Nephron (organoid): ENCODE measurements around the gene GET4.
A peak's percentile ranks its signal among the peaks of the same experiment; 100 is the strongest.

Source experiments
- H3K27ac Mint-ChIP-seq, 3 experiments: 2 replicates each; pipeline ENCODE4 v1.8.0; 2020; ENCODE audit warnings: mixed read lengths in 3 of 3, mild to moderate bottlenecking in 2 of 3, moderate library complexity in 1 of 3
- H3K27me3 Mint-ChIP-seq: 2 replicates; pipeline ENCODE4 v1.8.0; 2021; ENCODE audit warnings: low read depth, mild to moderate bottlenecking, moderate library complexity, mixed read lengths
- H3K36me3 Mint-ChIP-seq: 2 replicates; pipeline ENCODE4 v1.8.0; 2020; ENCODE audit warnings: low read depth, mixed read lengths
- H3K4me1 Mint-ChIP-seq: 2 replicates; pipeline ENCODE4 v1.8.0; 2020; ENCODE audit warnings: mixed read lengths
- H3K4me3 Mint-ChIP-seq, 3 experiments: 2 replicates each; pipeline ENCODE4 v1.8.0; 2020; ENCODE audit warnings: mild to moderate bottlenecking in 3 of 3, mixed read lengths in 3 of 3, moderate library complexity in 2 of 3
- H3K9me3 Mint-ChIP-seq: 2 replicates; pipeline ENCODE4 v1.8.0; 2020; ENCODE audit warnings: mixed read lengths
- CTCF ChIP-seq, 3 experiments: fragments of 200-600 bp; sonication (generic); IDR thresholded peaks; one replicate each; pipeline ENCODE4 v1.5.0; 2021; ENCODE audit warnings: antibody characterized with exemption in 3 of 3; ENCODE audit not compliant: unreplicated experiment in 3 of 3

Gene GET4

DNA sequence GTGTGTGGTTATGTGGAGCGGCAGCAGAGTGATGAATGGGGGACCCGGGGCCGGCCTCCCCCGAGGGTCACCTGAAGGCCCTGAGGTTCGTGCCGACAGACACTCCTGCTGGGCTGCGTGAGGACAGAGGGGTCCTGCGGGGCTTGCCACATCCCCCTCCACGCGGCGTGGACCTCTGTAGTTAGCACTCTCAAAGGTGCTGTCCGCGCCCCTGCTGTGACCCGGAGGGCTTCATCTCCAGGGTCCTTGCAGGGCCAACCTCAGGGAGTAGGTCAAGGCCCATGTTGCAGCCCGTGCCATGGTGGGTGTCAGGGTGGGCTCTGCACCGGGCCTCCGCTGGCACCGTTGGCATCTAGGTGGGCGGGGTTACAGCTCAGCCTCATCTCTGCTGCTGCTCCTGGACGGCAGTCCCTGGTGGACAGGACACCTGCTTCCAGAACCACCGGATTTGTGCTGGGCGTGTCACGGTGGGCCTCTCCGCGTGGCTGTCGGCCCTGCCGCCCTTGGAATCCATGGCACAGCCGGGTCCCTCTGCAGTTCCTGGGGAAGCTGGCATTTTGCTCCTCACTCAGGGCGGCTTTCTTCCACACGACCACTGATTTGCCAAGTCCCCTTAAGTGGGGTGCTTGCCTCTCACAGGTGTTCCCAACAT is 19.8 kb upstream of the GET4 start:
- no peaks in the 10 kb centered on the region for H3K9me3 Mint-ChIP-seq
- H3K27me3 Mint-ChIP-seq: no peaks in the 10 kb centered on the region
- peak overlapping the region in 2 of 3 experiments; percentile 39 to 66 for H3K27ac Mint-ChIP-seq
- no peak for TF ChIP-seq CTCF (IDR thresholded peaks at IDR 0.05; ENCODE audit: unreplicated experiment in 3 of 3)
- H3K4me3 Mint-ChIP-seq: no peak overlapping the region
- peaks cover 75% of the 10 kb centered on the region for H3K36me3 Mint-ChIP-seq
- no peaks in the 10 kb centered on the region for H3K4me1 Mint-ChIP-seq

- H3K4me1 Mint-ChIP-seq: no peaks in the 10 kb centered on the region
- H3K27me3 Mint-ChIP-seq: no peaks in the 10 kb centered on the region
These were observed 18.7 kb upstream of the GET4 start for GRCh38 chr7:857661-858060.

GRCh38 chr7:859359-860030 is 16.9 kb upstream of the GET4 start:
- Mint-ChIP-seq H3K4me1 (no peaks in the 10 kb centered on the region), H3K27ac (peak overlapping the region in 1 of 3 experiments; percentile 47), H3K9me3 (no peaks in the 10 kb centered on the region), H3K27me3 (no peaks in the 10 kb centered on the region), H3K4me3 (no peak overlapping the region), H3K36me3 (peaks cover 82% of the 10 kb centered on the region)
- no peak for TF ChIP-seq CTCF (IDR thresholded peaks at IDR 0.05; ENCODE audit: unreplicated experiment in 3 of 3)

More at GRCh38 chr7:857661-858060, 18.7 kb upstream of the GET4 start:
- TF ChIP-seq CTCF (IDR thresholded peaks at IDR 0.05; ENCODE audit: unreplicated experiment in 3 of 3): no peak
- no peak overlapping the region for H3K27ac Mint-ChIP-seq
- H3K9me3 Mint-ChIP-seq: no peaks in the 10 kb centered on the region
- no peak overlapping the region for H3K4me3 Mint-ChIP-seq
- H3K36me3 Mint-ChIP-seq: peaks cover 77% of the 10 kb centered on the region

GRCh38 chr7:860149-860548 is 16.2 kb upstream of the GET4 start:
- peaks cover 82% of the 10 kb centered on the region for H3K36me3 Mint-ChIP-seq
- no peak for TF ChIP-seq CTCF (IDR thresholded peaks at IDR 0.05; ENCODE audit: unreplicated experiment in 3 of 3)
- no peaks in the 10 kb centered on the region for H3K27me3 Mint-ChIP-seq
- H3K9me3 Mint-ChIP-seq: no peaks in the 10 kb centered on the region
- H3K4me1 Mint-ChIP-seq: no peaks in the 10 kb centered on the region
- H3K27ac Mint-ChIP-seq: no peak overlapping the region
- no peak overlapping the region for H3K4me3 Mint-ChIP-seq

GRCh38 chr7:861222-861621 is 15.1 kb upstream of the GET4 start:
- Mint-ChIP-seq H3K4me1 (no peaks in the 10 kb centered on the region), H3K4me3 (no peak overlapping the region), H3K27ac (no peak overlapping the region), H3K36me3 (peaks cover 85% of the 10 kb centered on the region), H3K27me3 (no peaks in the 10 kb centered on the region), H3K9me3 (no peaks in the 10 kb centered on the region)
- TF ChIP-seq CTCF (IDR thresholded peaks at IDR 0.05; ENCODE audit: unreplicated experiment in 3 of 3): no peak

GRCh38 chr7:862157-862556 is 14.2 kb upstream of the GET4 start:
- peaks cover 6% of the 10 kb centered on the region for H3K4me1 Mint-ChIP-seq
- H3K36me3 Mint-ChIP-seq: peaks cover 88% of the 10 kb centered on the region
- H3K27ac Mint-ChIP-seq: no peak overlapping the region
- no peak overlapping the region for H3K4me3 Mint-ChIP-seq
- no peaks in the 10 kb centered on the region for H3K9me3 Mint-ChIP-seq
- H3K27me3 Mint-ChIP-seq: no peaks in the 10 kb centered on the region
- no peak for TF ChIP-seq CTCF (IDR thresholded peaks at IDR 0.05; ENCODE audit: unreplicated experiment in 3 of 3)
